HG02588 (cell line): ENCODE results near the gene DGKQ.

Source experiments
- ATAC-seq: cut with Tn5 transposase; IDR thresholded peaks from one replicate; pipeline ENCODE4 v1.9.1; 2021; ENCODE audit warnings: mild to moderate bottlenecking, moderate library complexity; ENCODE audit not compliant: unreplicated experiment

Gene DGKQ

GRCh38 chr4:909821-910220 lies 63.5 kb downstream of the DGKQ start:
- no peak for ATAC-seq

- ATAC-seq = no peak
These were observed 64.2 kb downstream of the DGKQ start for GRCh38 chr4:909131-909571.
